Kidney (tissue), 14 donors: Measurements from ENCODE around the gene NRXN2. TPM values are rescaled to one million over a fixed set of nuclear protein-coding genes. Genes with fewer than 3 reads are reported as not detected.
A peak's percentile ranks its signal among the peaks of the same experiment; 100 is the strongest.

Experiments used
- DNase-seq, 5 donors: peaks; one replicate each; pipeline ENCODE4 v3.0.0-alpha.2; 2013 to 2020
- FAIRE-seq: peaks from 2 replicates; lab custom pipeline; 2012; peaks lifted over from hg19 to GRCh38; lab: Jason Lieb, UNC
- H3K27ac ChIP-seq, 2 donors: one replicate each; pipeline ENCODE4 v1.7.0; 2013; ENCODE audit warnings: low read depth in 2 of 2, low read length in 2 of 2, inconsistent platforms in 1 of 2
- H3K27me3 ChIP-seq: one replicate; pipeline ENCODE4 v1.7.1; 2013; ENCODE audit warnings: low read length, inconsistent platforms; ENCODE audit not compliant: control insufficient read depth, insufficient read depth
- H3K36me3 ChIP-seq, 3 donors: one replicate each; pipeline versions ENCODE4 v1.7.0 to v1.7.1; 2013; ENCODE audit warnings: low read length in 3 of 3, control low read depth in 1 of 3, inconsistent platforms in 1 of 3; ENCODE audit not compliant: insufficient read depth in 3 of 3, control insufficient read depth in 2 of 3
- H3K4me1 ChIP-seq, 3 donors: one replicate each; pipeline versions ENCODE4 v1.7.0 to v1.7.1; 2013; ENCODE audit warnings: low read length in 3 of 3, inconsistent platforms in 1 of 3, low read depth in 1 of 3; ENCODE audit not compliant: control insufficient read depth in 2 of 3, insufficient read depth in 2 of 3
- H3K4me3 ChIP-seq, 3 donors: one replicate each; pipeline versions ENCODE4 v1.7.0 to v1.8.1; 2013; ENCODE audit warnings: low read length in 3 of 3, control low read depth in 1 of 3, inconsistent platforms in 1 of 3
- H3K9ac ChIP-seq, 3 donors: one replicate each; pipeline versions ENCODE4 v1.7.0 to v1.7.1; 2013; ENCODE audit warnings: low read length in 3 of 3, control low read depth in 1 of 3, inconsistent platforms in 1 of 3
- H3K9me3 ChIP-seq, 3 donors: one replicate each; pipeline versions ENCODE4 v1.7.0 to v1.7.1; 2013; ENCODE audit warnings: low read length in 3 of 3, control low read depth in 1 of 3, inconsistent platforms in 1 of 3; ENCODE audit not compliant: control insufficient read depth in 2 of 3, insufficient read depth in 1 of 3
- intact Hi-C: fragments of 100-400 bp; cut with DNase I; formaldehyde crosslinking; loops from one replicate; pipeline ENCODE4 v1.11.1; 2022
- polyA plus RNA-seq: library from polyadenylated mRNA; stranded (reverse); fragments of 350-450 nt; fragmentation: Illumina TruSeq; extraction: RNeasy Lipid Tissue Mini Kit (QIAGEN cat#74804); gene quantifications from one replicate; pipeline ENCODE4 v1.2.3, GENCODE V29; 2014; ENCODE audit warnings: low read depth, low replicate concordance; ENCODE audit not compliant: insufficient read depth
- total RNA-seq: library from RNA; stranded (reverse); fragmentation: NEBNext Ultra II Directional; extraction: Animal tissue kit (Norgen Biotek cat#: 25700); gene quantifications from one replicate; pipeline ENCODE4 v1.2.1, GENCODE V29; 2021
- TF ChIP-seq, protein P1 (sequence below): IDR thresholded peaks from 3 replicates; pipeline ENCODE4 v1.5.1; 2012; ENCODE audit warnings: mild to moderate bottlenecking, moderate library complexity, borderline replicate concordance; ENCODE audit not compliant: insufficient read depth; ENCODE audit errors: extremely low read depth
- donor health status: control.
- donor health status: control.
- donor health status: control.
- donor health status: control.
- donor health status: control.
- donor health status: DM: yes; HTN: yes; CAD: no.
- donor health status: Normal renal cell carcinoma (clear cell type).

The NRXN2 gene
- total and polyA plus RNA-seq, 2 donors from 2014 or later: 13.3 to 22.0 TPM

DNA sequence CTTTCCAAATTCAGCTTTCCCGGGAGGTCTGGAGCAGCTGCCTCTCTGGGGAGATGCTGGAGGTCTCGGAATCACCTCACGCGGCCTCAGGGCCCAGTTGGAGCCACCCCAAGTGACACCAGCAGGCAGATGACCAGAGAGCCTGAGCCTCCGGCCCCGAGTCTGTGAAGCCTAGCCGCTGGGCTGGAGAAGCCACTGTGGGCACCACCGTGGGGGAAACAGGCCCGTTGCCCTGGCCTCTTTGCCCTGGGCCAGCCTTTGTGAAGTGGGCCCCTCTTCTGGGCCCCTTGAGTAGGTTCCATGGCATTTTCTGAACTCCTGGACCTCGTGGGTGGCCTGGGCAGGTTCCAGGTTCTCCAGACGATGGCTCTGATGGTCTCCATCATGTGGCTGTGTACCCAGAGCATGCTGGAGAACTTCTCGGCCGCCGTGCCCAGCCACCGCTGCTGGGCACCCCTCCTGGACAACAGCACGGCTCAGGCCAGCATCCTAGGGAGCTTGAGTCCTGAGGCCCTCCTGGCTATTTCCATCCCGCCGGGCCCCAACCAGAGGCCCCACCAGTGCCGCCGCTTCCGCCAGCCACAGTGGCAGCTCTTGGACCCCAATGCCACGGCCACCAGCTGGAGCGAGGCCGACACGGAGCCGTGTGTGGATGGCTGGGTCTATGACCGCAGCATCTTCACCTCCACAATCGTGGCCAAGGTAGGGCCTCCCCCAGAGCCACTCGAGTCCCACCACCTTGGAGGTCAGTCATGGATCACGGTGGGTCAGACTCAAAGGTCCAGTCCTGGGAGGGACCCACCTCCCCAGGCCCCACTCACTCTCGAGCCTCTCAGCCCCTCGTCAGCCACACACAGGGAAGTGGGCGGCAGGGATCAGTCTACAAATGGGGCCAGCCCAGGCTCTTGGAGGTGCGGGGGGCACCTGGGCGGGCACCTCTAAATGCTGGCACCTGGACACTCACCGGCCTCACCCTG is 131.5 kb downstream of the NRXN2 start:
- Histone ChIP-seq H3K9ac (peak overlapping the region in 1 of 3 donors; percentile 67), H3K36me3 (no peaks in the 10 kb centered on the region), H3K4me1 (peaks cover 0 to 7% (median 6%) of the 10 kb centered on the region in 3 donors), H3K27me3 (no peaks in the 10 kb centered on the region), H3K27ac (peak overlapping the region; percentile 72 to 78), H3K4me3 (peak overlapping the region in 2 of 3 donors; percentile 64 to 67), H3K9me3 (peaks cover 0 to 8% (median 2%) of the 10 kb centered on the region in 3 donors)
- FAIRE-seq (no peak), DNase-seq (peak in 1 of 5 donors; percentile 63)
- TF ChIP-seq, protein P1, sequence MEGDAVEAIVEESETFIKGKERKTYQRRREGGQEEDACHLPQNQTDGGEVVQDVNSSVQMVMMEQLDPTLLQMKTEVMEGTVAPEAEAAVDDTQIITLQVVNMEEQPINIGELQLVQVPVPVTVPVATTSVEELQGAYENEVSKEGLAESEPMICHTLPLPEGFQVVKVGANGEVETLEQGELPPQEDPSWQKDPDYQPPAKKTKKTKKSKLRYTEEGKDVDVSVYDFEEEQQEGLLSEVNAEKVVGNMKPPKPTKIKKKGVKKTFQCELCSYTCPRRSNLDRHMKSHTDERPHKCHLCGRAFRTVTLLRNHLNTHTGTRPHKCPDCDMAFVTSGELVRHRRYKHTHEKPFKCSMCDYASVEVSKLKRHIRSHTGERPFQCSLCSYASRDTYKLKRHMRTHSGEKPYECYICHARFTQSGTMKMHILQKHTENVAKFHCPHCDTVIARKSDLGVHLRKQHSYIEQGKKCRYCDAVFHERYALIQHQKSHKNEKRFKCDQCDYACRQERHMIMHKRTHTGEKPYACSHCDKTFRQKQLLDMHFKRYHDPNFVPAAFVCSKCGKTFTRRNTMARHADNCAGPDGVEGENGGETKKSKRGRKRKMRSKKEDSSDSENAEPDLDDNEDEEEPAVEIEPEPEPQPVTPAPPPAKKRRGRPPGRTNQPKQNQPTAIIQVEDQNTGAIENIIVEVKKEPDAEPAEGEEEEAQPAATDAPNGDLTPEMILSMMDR: no peak
- intact Hi-C loops: no loop called here

DNA sequence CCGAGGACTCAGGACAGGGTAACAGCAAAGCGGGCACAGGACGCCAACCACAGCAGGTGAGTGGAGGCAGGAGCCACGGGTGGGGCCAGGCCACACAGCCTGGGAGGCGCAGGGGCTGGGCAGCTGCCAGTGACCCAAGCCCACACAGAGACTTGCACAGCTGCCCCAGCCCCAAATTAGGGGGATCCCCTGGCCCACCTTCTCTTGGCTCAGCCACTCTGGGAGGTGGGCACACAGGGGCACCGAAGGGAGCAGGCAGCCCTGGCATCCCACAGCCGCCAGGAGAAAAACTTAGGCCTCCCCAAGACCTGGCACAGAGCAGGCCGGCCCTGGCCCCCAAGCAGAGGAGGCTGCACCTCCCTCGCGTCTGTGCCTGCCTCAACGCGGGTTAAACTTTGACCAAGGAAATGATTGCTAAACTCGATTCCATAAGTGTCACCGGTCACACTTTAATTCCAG is 132.2 kb downstream of the NRXN2 start, which contains the start of gene SLC22A12:
Gene SLC22A12, plus strand, starts transcription at position 458 of the 459 bp plus-strand sequence. CDS start 337 bp downstream, outside the sequence.
- intact Hi-C loops: no loop called here
- TF ChIP-seq, protein P1: no peak
- H3K9me3 ChIP-seq: peaks cover 0 to 8% (median 2%) of the 10 kb centered on the region in 3 donors
- H3K27ac ChIP-seq: peak within 1 kb of the TSS; percentile 72 to 78
- H3K4me1 ChIP-seq: peaks cover 0 to 7% (median 6%) of the 10 kb centered on the region in 3 donors
- DNase-seq: peak in 3 of 5 donors; percentile 31 to 57 (median 49)
- peak within 1 kb of the TSS in 2 of 3 donors; percentile 64 to 67 for H3K4me3 ChIP-seq
- no peak for FAIRE-seq
- peak within 1 kb of the TSS in 1 of 3 donors; percentile 67 for H3K9ac ChIP-seq
- no peaks in the 10 kb centered on the region for H3K36me3 ChIP-seq
- no peaks in the 10 kb centered on the region for H3K27me3 ChIP-seq

GRCh38 chr11:64588701-64589100 is 134.3 kb downstream of the NRXN2 start:
- DNase-seq: no peak
- no peaks in the 10 kb centered on the region for H3K36me3 ChIP-seq
- TF ChIP-seq, protein P1: no peak
- no peaks in the 10 kb centered on the region for H3K27me3 ChIP-seq
- intact Hi-C loops: no loop called here
- no peak overlapping the region for H3K9ac ChIP-seq
- H3K27ac ChIP-seq: no peak overlapping the region
- peaks cover 0 to 9% (median 6%) of the 10 kb centered on the region in 3 donors for H3K4me1 ChIP-seq
- no peak overlapping the region for H3K4me3 ChIP-seq
- FAIRE-seq: no peak
- H3K9me3 ChIP-seq: peaks cover 0 to 8% (median 0%) of the 10 kb centered on the region in 3 donors
